Measurements from ENCODE around the gene SELPLG. TPM values are rescaled to one million over a fixed set of nuclear protein-coding genes. Genes with fewer than 3 reads are reported as not detected.

SELPLG gene
- polyA plus RNA-seq, 2 donors = 0.86 to 2.0 TPM

DNA sequence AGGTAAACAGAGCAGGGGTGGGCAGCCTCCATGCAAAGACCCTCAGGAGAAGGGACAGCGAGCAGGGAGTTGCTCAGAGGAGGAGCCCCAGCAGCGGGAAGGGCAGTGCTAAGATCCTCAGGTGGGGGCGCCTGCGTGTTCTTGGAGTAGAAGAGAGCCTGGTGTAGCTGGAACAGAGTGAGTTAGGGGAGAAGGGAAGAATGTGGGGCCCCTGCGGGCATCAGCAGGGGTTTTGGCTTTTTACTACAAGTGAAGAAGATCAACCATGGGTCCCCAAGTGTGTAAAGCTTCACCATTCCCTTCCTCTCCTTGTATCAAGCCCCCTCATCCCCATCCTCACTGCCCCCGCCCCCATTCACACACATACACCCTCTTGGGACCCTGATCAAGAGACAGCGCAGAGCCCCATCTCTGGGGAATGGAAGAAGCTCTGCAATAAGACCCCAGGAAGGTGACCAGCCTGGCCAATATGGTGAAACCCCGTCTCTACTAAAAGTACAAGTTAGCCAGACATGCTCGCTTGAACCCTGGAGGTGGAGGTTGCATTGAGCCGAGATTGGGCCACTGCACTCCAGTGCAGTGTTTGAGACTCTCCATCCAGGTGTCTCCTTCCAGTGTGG, 25.6 kb downstream of the SELPLG start:
- H3K4me3 ChIP-seq (ENCODE audit: low read depth in 1 of 2, low read length in 2 of 2) = no peak overlapping the region

GRCh38 chr12:108606492-108606891, 27.2 kb downstream of the SELPLG start:
- WGBS, 2 donors = 80 to 82% methylated on average over 9 of the region's 9 CpGs

More for the DNA sequence above, 25.6 kb downstream of the SELPLG start:
- H3K4me1 ChIP-seq (ENCODE audit: control insufficient read depth in 2 of 2, insufficient read depth in 2 of 2, low read length in 1 of 2) = peaks cover 0 to 3% of the 10 kb centered on the region in 2 donors
- H3K9me3 ChIP-seq (ENCODE audit: control insufficient read depth in 2 of 2, insufficient read depth in 1 of 2, low read depth in 1 of 2, low read length in 1 of 2) = no peaks in the 10 kb centered on the region
- no peaks in the 10 kb centered on the region for H3K36me3 ChIP-seq (ENCODE audit: control insufficient read depth in 2 of 2, insufficient read depth in 2 of 2, low read length in 1 of 2)
- 84 to 86% methylated on average over 10 of the region's 10 CpGs for whole genome bisulfite sequencing, 2 donors
- H3K27ac ChIP-seq (ENCODE audit: low read depth in 2 of 2, low read length in 1 of 2) = no peak overlapping the region
- H3K27me3 ChIP-seq (ENCODE audit: control insufficient read depth in 1 of 2, insufficient read depth in 2 of 2, low read length in 2 of 2) = no peaks in the 10 kb centered on the region

GRCh38 chr12:108605690-108606406, 27.8 kb downstream of the SELPLG start:
- no peaks in the 10 kb centered on the region for H3K9me3 ChIP-seq (ENCODE audit: control insufficient read depth in 2 of 2, insufficient read depth in 1 of 2, low read depth in 1 of 2, low read length in 1 of 2)
- 94 to 95% methylated on average over 4 of the region's 4 CpGs for WGBS, 2 donors
- no peaks in the 10 kb centered on the region for H3K36me3 ChIP-seq (ENCODE audit: control insufficient read depth in 2 of 2, insufficient read depth in 2 of 2, low read length in 1 of 2)
- H3K27me3 ChIP-seq (ENCODE audit: control insufficient read depth in 1 of 2, insufficient read depth in 2 of 2, low read length in 2 of 2) = no peaks in the 10 kb centered on the region
- H3K4me1 ChIP-seq (ENCODE audit: control insufficient read depth in 2 of 2, insufficient read depth in 2 of 2, low read length in 1 of 2) = peaks cover 0 to 3% of the 10 kb centered on the region in 2 donors
- H3K27ac ChIP-seq (ENCODE audit: low read depth in 2 of 2, low read length in 1 of 2) = no peak overlapping the region
- no peak overlapping the region for H3K4me3 ChIP-seq (ENCODE audit: low read depth in 1 of 2, low read length in 2 of 2)

More at GRCh38 chr12:108606492-108606891, 27.2 kb downstream of the SELPLG start:
- no peak overlapping the region for H3K27ac ChIP-seq (ENCODE audit: low read depth in 2 of 2, low read length in 1 of 2)
- no peak overlapping the region for H3K4me3 ChIP-seq (ENCODE audit: low read depth in 1 of 2, low read length in 2 of 2)
- no peaks in the 10 kb centered on the region for H3K9me3 ChIP-seq (ENCODE audit: control insufficient read depth in 2 of 2, insufficient read depth in 1 of 2, low read depth in 1 of 2, low read length in 1 of 2)
- H3K4me1 ChIP-seq (ENCODE audit: control insufficient read depth in 2 of 2, insufficient read depth in 2 of 2, low read length in 1 of 2) = peaks cover 0 to 3% of the 10 kb centered on the region in 2 donors
- H3K27me3 ChIP-seq (ENCODE audit: control insufficient read depth in 1 of 2, insufficient read depth in 2 of 2, low read length in 2 of 2) = no peaks in the 10 kb centered on the region
- H3K36me3 ChIP-seq (ENCODE audit: control insufficient read depth in 2 of 2, insufficient read depth in 2 of 2, low read length in 1 of 2) = no peaks in the 10 kb centered on the region

- H3K4me1 ChIP-seq (ENCODE audit: control insufficient read depth in 2 of 2, insufficient read depth in 2 of 2, low read length in 1 of 2) = peaks cover 0 to 3% of the 10 kb centered on the region in 2 donors
- no peak overlapping the region for H3K4me3 ChIP-seq (ENCODE audit: low read depth in 1 of 2, low read length in 2 of 2)
- no peaks in the 10 kb centered on the region for H3K36me3 ChIP-seq (ENCODE audit: control insufficient read depth in 2 of 2, insufficient read depth in 2 of 2, low read length in 1 of 2)
- H3K9me3 ChIP-seq (ENCODE audit: control insufficient read depth in 2 of 2, insufficient read depth in 1 of 2, low read depth in 1 of 2, low read length in 1 of 2) = no peaks in the 10 kb centered on the region
- H3K27ac ChIP-seq (ENCODE audit: low read depth in 2 of 2, low read length in 1 of 2) = no peak overlapping the region
- WGBS, 2 donors = 51 to 53% methylated on average over 3 of the region's 3 CpGs
- H3K27me3 ChIP-seq (ENCODE audit: control insufficient read depth in 1 of 2, insufficient read depth in 2 of 2, low read length in 2 of 2) = no peaks in the 10 kb centered on the region
Observed at GRCh38 chr12:108605000-108605689, 28.5 kb downstream of the SELPLG start.

GRCh38 chr12:108604208-108604941, 29.3 kb downstream of the SELPLG start:
- no peaks in the 10 kb centered on the region for H3K27me3 ChIP-seq (ENCODE audit: control insufficient read depth in 1 of 2, insufficient read depth in 2 of 2, low read length in 2 of 2)
- no peak overlapping the region for H3K27ac ChIP-seq (ENCODE audit: low read depth in 2 of 2, low read length in 1 of 2)
- H3K4me3 ChIP-seq (ENCODE audit: low read depth in 1 of 2, low read length in 2 of 2) = no peak overlapping the region
- WGBS, 2 donors = 45 to 49% methylated on average over 14 of the region's 14 CpGs
- no peaks in the 10 kb centered on the region for H3K9me3 ChIP-seq (ENCODE audit: control insufficient read depth in 2 of 2, insufficient read depth in 1 of 2, low read depth in 1 of 2, low read length in 1 of 2)
- peaks cover 0 to 3% of the 10 kb centered on the region in 2 donors for H3K4me1 ChIP-seq (ENCODE audit: control insufficient read depth in 2 of 2, insufficient read depth in 2 of 2, low read length in 1 of 2)
- H3K36me3 ChIP-seq (ENCODE audit: control insufficient read depth in 2 of 2, insufficient read depth in 2 of 2, low read length in 1 of 2) = no peaks in the 10 kb centered on the region

DNA sequence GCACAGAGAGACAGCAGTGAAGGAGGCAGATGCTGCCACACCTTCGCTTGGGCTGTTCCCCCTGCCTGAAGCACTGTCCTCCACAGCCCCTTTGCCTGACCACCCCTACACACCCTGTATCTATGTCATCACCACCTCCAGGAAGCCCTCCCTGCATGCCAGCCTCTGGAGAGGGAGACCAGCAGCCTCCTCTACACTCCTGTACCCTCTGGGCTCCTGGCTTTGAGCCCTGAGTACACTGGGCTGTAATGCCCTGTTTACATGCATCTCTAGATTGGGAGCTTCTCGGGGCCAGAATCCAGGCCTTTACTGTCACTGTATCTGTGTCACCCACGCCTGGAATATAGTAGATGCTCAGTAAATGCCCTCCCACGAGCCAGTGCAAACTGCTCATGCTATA, 30.0 kb downstream of the SELPLG start:
- H3K9me3 ChIP-seq (ENCODE audit: control insufficient read depth in 2 of 2, insufficient read depth in 1 of 2, low read depth in 1 of 2, low read length in 1 of 2) = no peaks in the 10 kb centered on the region
- 78 to 84% methylated on average over 4 of the region's 4 CpGs for WGBS, 2 donors
- H3K4me3 ChIP-seq (ENCODE audit: low read depth in 1 of 2, low read length in 2 of 2) = no peak overlapping the region
- H3K27ac ChIP-seq (ENCODE audit: low read depth in 2 of 2, low read length in 1 of 2) = no peak overlapping the region
- H3K4me1 ChIP-seq (ENCODE audit: control insufficient read depth in 2 of 2, insufficient read depth in 2 of 2, low read length in 1 of 2) = peaks cover 0 to 3% of the 10 kb centered on the region in 2 donors
- no peaks in the 10 kb centered on the region for H3K27me3 ChIP-seq (ENCODE audit: control insufficient read depth in 1 of 2, insufficient read depth in 2 of 2, low read length in 2 of 2)
- no peaks in the 10 kb centered on the region for H3K36me3 ChIP-seq (ENCODE audit: control insufficient read depth in 2 of 2, insufficient read depth in 2 of 2, low read length in 1 of 2)

DNA sequence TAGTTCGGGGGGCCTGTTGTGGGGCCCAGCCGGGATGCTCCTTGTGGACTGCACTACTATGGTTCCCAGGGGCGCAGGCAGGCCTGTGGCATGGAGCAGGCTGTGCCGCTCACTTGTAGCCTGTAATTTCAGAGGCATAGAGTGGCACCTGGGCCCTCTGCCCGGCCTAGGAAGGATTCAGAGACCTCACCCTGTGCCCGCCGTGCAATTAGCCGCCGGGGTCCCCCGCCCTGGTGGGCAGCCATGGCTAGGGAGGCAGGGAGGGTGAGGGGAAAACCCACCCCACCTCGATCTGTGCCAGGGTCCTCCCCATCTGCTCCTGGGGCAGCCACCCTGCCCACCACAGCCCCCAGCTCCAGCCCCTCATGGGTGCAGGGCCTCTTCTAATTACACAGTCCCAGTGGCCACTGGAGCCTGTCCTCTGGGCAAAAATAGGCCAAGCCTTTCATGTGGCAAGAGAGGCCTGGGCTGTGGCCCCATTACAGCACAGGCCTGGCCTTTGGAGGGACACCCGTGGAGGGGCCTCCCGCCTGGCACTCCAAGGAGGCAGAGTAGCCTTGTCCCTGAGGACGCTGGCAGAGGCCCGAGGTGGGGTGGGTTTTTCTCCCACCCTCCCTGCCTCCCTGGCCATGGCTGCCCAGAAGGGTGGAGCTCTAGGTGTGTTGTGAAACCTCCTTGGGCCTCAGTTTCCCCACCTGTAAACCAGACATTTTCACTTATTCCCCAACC, 30.6 kb downstream of the SELPLG start:
- Histone ChIP-seq H3K9me3 (ENCODE audit: control insufficient read depth in 2 of 2, insufficient read depth in 1 of 2, low read depth in 1 of 2, low read length in 1 of 2) (no peaks in the 10 kb centered on the region), H3K27me3 (ENCODE audit: control insufficient read depth in 1 of 2, insufficient read depth in 2 of 2, low read length in 2 of 2) (no peaks in the 10 kb centered on the region), H3K4me3 (ENCODE audit: low read depth in 1 of 2, low read length in 2 of 2) (no peak overlapping the region), H3K4me1 (ENCODE audit: control insufficient read depth in 2 of 2, insufficient read depth in 2 of 2, low read length in 1 of 2) (peaks cover 0 to 3% of the 10 kb centered on the region in 2 donors), H3K36me3 (ENCODE audit: control insufficient read depth in 2 of 2, insufficient read depth in 2 of 2, low read length in 1 of 2) (no peaks in the 10 kb centered on the region), H3K27ac (ENCODE audit: low read depth in 2 of 2, low read length in 1 of 2) (no peak overlapping the region)
- WGBS, 2 donors = 90 to 91% methylated on average over 15 of the region's 15 CpGs

GRCh38 chr12:108602209-108602705, 31.4 kb downstream of the SELPLG start:
- Histone ChIP-seq H3K4me3 (ENCODE audit: low read depth in 1 of 2, low read length in 2 of 2) (no peak overlapping the region), H3K4me1 (ENCODE audit: control insufficient read depth in 2 of 2, insufficient read depth in 2 of 2, low read length in 1 of 2) (peaks cover 0 to 3% of the 10 kb centered on the region in 2 donors), H3K9me3 (ENCODE audit: control insufficient read depth in 2 of 2, insufficient read depth in 1 of 2, low read depth in 1 of 2, low read length in 1 of 2) (no peaks in the 10 kb centered on the region), H3K36me3 (ENCODE audit: control insufficient read depth in 2 of 2, insufficient read depth in 2 of 2, low read length in 1 of 2) (no peaks in the 10 kb centered on the region), H3K27ac (ENCODE audit: low read depth in 2 of 2, low read length in 1 of 2) (no peak overlapping the region), H3K27me3 (ENCODE audit: control insufficient read depth in 1 of 2, insufficient read depth in 2 of 2, low read length in 2 of 2) (no peaks in the 10 kb centered on the region)
- WGBS, 2 donors = 94 to 97% methylated on average over 9 of the region's 9 CpGs

- H3K9me3 ChIP-seq (ENCODE audit: control insufficient read depth in 2 of 2, insufficient read depth in 1 of 2, low read depth in 1 of 2, low read length in 1 of 2) = no peaks in the 10 kb centered on the region
- no peak overlapping the region for H3K27ac ChIP-seq (ENCODE audit: low read depth in 2 of 2, low read length in 1 of 2)
- H3K36me3 ChIP-seq (ENCODE audit: control insufficient read depth in 2 of 2, insufficient read depth in 2 of 2, low read length in 1 of 2) = no peaks in the 10 kb centered on the region
- H3K27me3 ChIP-seq (ENCODE audit: control insufficient read depth in 1 of 2, insufficient read depth in 2 of 2, low read length in 2 of 2) = no peaks in the 10 kb centered on the region
- no peak overlapping the region for H3K4me3 ChIP-seq (ENCODE audit: low read depth in 1 of 2, low read length in 2 of 2)
- whole genome bisulfite sequencing, 2 donors = 46 to 50% methylated on average over 4 of the region's 4 CpGs
- H3K4me1 ChIP-seq (ENCODE audit: control insufficient read depth in 2 of 2, insufficient read depth in 2 of 2, low read length in 1 of 2) = peaks cover 0 to 3% of the 10 kb centered on the region in 2 donors
Observed at GRCh38 chr12:108600702-108601007, 33.0 kb downstream of the SELPLG start.
